GM19468 (cell line): ENCODE results near the gene USP24.
A peak's percentile ranks its signal among the peaks of the same experiment; 100 is the strongest.
"Not testable (repeated sequence)": the region's sequence is repeated elsewhere in the genome, so short reads cannot be mapped to it uniquely, and the experiment has no call there.

Source experiments
- ATAC-seq: cut with Tn5 transposase; IDR thresholded peaks from one replicate; pipeline ENCODE4 v1.9.1; 2021; ENCODE audit warnings: mild to moderate bottlenecking, moderate library complexity, moderate number of reproducible peaks; ENCODE audit not compliant: unreplicated experiment; ENCODE audit errors: extremely low read depth

Gene USP24

GRCh38 chr1:55231745-55232144 lies 16.6 kb upstream of the USP24 start:
- ATAC-seq, result no peak

- no peak for ATAC-seq
These were observed 15.5 kb upstream of the USP24 start for GRCh38 chr1:55230659-55231058.

GRCh38 chr1:55229726-55230125 lies 14.6 kb upstream of the USP24 start:
- ATAC-seq, result not testable (repeated sequence)

GRCh38 chr1:55225228-55225627 lies 10.1 kb upstream of the USP24 start:
- ATAC-seq, result no peak

GRCh38 chr1:55224729-55225128 lies 9.6 kb upstream of the USP24 start:
- no peak for ATAC-seq

- ATAC-seq, result no peak
These were observed 7.0 kb upstream of the USP24 start for GRCh38 chr1:55222152-55222551.

GRCh38 chr1:55217226-55217986 lies 2.2 kb upstream of the USP24 start:
- ATAC-seq, result no peak

GRCh38 chr1:55216096-55216495 lies 932 bp upstream of the USP24 start:
- ATAC-seq, result no peak

- ATAC-seq, result peak; percentile 7
These were observed 300 bp downstream of the USP24 start for GRCh38 chr1:55214934-55215193.

- ATAC-seq, result no peak
These were observed 791 bp downstream of the USP24 start for GRCh38 chr1:55214212-55214933.

GRCh38 chr1:55213885-55214211 lies 1.3 kb downstream of the USP24 start:
- ATAC-seq, result no peak

- ATAC-seq, result no peak
These were observed 1.8 kb downstream of the USP24 start for GRCh38 chr1:55213151-55213884.

- ATAC-seq, result no peak
These were observed 2.6 kb downstream of the USP24 start for GRCh38 chr1:55212349-55213150.

GRCh38 chr1:55211863-55212262 lies 3.3 kb downstream of the USP24 start:
- no peak for ATAC-seq

- no peak for ATAC-seq
These were observed 4.0 kb downstream of the USP24 start for GRCh38 chr1:55210990-55211801.

GRCh38 chr1:55209247-55209646 lies 5.9 kb downstream of the USP24 start:
- no peak for ATAC-seq

- ATAC-seq, result no peak
These were observed 9.0 kb downstream of the USP24 start for GRCh38 chr1:55206210-55206609.

- ATAC-seq, result no peak
These were observed 10.2 kb downstream of the USP24 start for GRCh38 chr1:55204997-55205396.

- no peak for ATAC-seq
These were observed 12.1 kb downstream of the USP24 start for GRCh38 chr1:55203064-55203463.

GRCh38 chr1:55200667-55201066 lies 14.5 kb downstream of the USP24 start:
- ATAC-seq, result no peak
